GM03348 (cell line): ENCODE results near the gene NODAL.

Experiments used
- DNase-seq: peaks from one replicate; pipeline ENCODE4 v3.0.0; 2012; ENCODE audit warnings: low spot score

NODAL gene

GRCh38 chr10:70462349-70462984 lies 21.0 kb upstream of the NODAL start:
- peak; percentile 24 for DNase-seq

- DNase-seq = peak; percentile 85
Observed at GRCh38 chr10:70461397-70462348, 20.2 kb upstream of the NODAL start.

- DNase-seq = no peak
Observed at GRCh38 chr10:70459774-70460490, 18.5 kb upstream of the NODAL start.

- no peak for DNase-seq
Observed at GRCh38 chr10:70459061-70459773, 17.7 kb upstream of the NODAL start.

- DNase-seq = peak; percentile 91
Observed at GRCh38 chr10:70458329-70459060, 17.0 kb upstream of the NODAL start.

GRCh38 chr10:70457759-70458305 lies 16.4 kb upstream of the NODAL start:
- DNase-seq = no peak

- no peak for DNase-seq
Observed at GRCh38 chr10:70456164-70456563, 14.7 kb upstream of the NODAL start.

GRCh38 chr10:70455213-70455630 lies 13.7 kb upstream of the NODAL start:
- no peak for DNase-seq

- DNase-seq = no peak
Observed at GRCh38 chr10:70448236-70448635, 6.8 kb upstream of the NODAL start.

- DNase-seq = peak; percentile 46
Observed at GRCh38 chr10:70445718-70446657, 4.5 kb upstream of the NODAL start.

- DNase-seq = no peak
Observed at GRCh38 chr10:70444744-70445143, 3.3 kb upstream of the NODAL start.

- DNase-seq = no peak
Observed at GRCh38 chr10:70442332-70442988, 979 bp upstream of the NODAL start.

GRCh38 chr10:70441895-70442309 lies 421 bp upstream of the NODAL start:
- no peak for DNase-seq

- DNase-seq = peak; percentile 31
Observed at GRCh38 chr10:70440296-70441160, 953 bp downstream of the NODAL start.

- no peak for DNase-seq
Observed at GRCh38 chr10:70437721-70438120, 3.8 kb downstream of the NODAL start.

- DNase-seq = no peak
Observed at GRCh38 chr10:70435241-70436085, 6.0 kb downstream of the NODAL start.

- DNase-seq = peak; percentile 81
Observed at GRCh38 chr10:70433581-70434280, 7.8 kb downstream of the NODAL start.
